SK-MEL-5 (cell line): ENCODE measurements around the gene ZNF280A. TPM values are rescaled to one million over a fixed set of nuclear protein-coding genes. Genes with fewer than 3 reads are reported as not detected.

Source experiments
- DNase-seq: peaks from one replicate; pipeline ENCODE4 v3.0.0-alpha.2; 2016; ENCODE audit warnings: low read depth, low spot score
- in situ Hi-C: cut with HindIII; loops from 2 replicates; pipeline ENCODE4 v1.10.0; 2016; ENCODE audit warnings: low sequenced_read_pairs, high pct_unique_total_duplicates, low pct_unique_long_range_greater_than_20kb
- polyA plus RNA-seq, 2 experiments: library from polyadenylated mRNA; depleted of rRNA; stranded (reverse); fragments of >200 nt; gene quantifications; 2 replicates each; pipeline ENCODE4 v1.2.3, GENCODE V29; 2015
- total RNA-seq: library from RNA; depleted of rRNA; stranded (reverse); fragments of >200 nt; shearing (Covaris generic); gene quantifications from 2 replicates; pipeline ENCODE4 v1.2.3, GENCODE V29; 2014; rRNA removed

ZNF280A gene, protein sequence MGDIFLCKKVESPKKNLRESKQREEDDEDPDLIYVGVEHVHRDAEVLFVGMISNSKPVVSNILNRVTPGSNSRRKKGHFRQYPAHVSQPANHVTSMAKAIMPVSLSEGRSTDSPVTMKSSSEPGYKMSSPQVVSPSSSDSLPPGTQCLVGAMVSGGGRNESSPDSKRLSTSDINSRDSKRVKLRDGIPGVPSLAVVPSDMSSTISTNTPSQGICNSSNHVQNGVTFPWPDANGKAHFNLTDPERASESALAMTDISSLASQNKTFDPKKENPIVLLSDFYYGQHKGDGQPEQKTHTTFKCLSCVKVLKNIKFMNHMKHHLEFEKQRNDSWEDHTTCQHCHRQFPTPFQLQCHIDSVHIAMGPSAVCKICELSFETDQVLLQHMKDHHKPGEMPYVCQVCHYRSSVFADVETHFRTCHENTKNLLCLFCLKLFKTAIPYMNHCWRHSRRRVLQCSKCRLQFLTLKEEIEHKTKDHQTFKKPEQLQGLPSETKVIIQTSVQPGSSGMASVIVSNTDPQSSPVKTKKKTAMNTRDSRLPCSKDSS
- total RNA-seq = 8.6 and 10.6 TPM in 2 replicates
- polyA plus RNA-seq (2015; cell fraction: cytosol; rRNA removed) = 4.8 and 7.8 TPM in 2 replicates
- 6.8 and 7.3 TPM in 2 replicates for polyA plus RNA-seq (2015; cell fraction: nucleus; rRNA removed)

DNA sequence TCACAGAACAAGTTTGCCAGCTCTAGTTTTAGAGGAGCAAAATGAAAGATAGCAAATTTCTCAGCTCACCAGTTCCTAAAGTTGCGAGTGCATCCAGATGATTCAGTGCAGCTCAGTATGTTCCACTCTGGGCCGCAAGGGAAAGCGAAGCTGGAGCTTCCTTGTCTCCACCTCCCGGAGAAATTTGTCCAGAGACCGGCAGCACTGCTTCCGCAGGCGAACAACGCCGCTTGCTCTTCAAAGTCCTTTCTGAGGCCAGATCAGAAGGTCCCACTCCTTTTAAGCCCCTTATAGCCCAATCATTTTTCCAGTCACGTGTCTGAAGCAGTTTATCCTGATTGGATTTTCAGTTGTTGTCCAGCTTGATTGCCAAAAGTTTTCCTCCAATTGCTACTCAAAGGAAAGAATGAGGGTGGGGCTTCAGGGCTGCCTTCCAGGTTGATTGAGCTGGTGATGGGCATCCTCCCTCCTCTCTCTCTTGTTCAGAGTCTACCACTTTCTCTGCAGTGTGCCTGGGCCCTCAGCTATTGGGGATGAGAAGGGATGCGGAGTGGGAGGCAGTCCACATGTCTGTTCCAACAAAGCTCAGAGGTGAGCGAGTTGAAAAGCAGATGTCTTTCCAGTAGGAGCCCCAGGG lies at the start of gene ZNF280A:
Gene ZNF280A, minus strand, starts transcription at position 251 of the 637 bp plus-strand sequence. CDS start 4,640 bp downstream, outside the sequence.
- in situ Hi-C loops = no loop called here
- peak; percentile 92 for DNase-seq

DNA sequence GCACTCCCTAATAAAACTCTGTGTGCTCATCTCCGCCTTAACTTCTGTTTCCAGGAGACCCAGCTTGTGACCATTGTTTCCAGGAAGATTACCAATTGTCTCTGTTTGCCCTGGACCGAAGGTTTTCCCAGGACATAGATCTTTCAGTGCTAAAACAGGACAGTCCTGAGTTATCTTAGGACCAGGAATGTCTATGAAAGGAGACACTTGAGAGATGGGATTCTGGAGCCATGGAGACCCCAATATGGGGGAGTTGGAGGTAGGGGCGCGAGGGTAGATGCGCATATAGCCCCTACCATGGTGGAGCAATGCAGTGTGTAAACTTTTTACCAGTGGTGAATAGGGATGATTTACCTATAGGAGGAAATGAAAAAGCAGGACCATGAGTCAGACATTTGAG lies 49.1 kb upstream of the ZNF280A start:
- in situ Hi-C loops = no loop called here
- no peak for DNase-seq

DNA sequence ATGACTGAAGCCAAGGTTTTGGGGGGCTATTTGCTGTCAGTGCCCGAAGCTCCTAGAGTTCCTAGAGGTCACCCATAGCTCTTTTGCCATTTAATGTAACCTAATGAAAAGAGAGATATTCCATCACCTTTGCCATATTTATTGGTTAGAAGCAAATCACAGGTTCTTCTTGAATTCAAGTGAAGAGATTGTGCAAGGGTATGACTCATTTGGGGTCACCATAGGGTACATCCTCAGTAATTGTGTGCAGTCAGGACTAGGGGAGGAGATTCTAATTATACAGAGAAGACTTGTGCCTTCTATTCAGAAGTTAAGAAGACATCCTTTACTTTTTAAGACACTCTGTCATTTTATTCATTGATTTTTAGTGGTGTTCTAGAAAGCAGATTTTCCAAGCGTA lies 45.9 kb upstream of the ZNF280A start:
- in situ Hi-C loops = no loop called here
- no peak for DNase-seq

DNA sequence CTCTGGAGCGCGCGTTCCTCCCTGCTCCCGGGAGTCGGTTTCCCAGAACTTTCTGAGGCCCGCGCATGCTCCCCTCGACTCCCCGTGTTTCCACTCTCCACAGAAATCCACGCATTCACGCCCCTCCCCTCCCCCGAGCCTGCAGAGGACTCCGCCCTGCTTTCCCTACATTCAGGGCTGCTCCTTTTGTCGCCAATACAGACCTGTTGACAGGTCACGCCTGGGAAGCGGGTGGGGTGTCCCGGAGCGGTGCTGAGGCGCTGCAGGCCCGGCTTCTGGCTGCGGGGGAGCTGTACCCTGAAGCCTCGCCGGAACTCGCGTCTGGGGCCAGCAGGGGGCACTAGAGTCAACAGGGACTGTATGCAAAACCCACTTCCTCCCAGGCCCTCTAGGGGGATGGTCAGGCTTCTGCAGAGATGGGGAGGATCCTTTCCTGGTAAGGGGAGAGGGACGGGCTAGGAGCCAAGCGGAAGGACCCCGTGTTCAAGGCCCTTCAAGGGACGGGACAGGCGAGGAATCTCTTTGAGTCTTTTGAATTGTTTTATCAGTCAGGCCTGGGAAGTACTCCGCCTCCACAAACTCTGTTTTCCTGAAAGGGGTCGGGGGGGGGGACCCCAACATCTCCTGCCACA lies 39.0 kb upstream of the ZNF280A start, which contains the start of gene PRAME:
Gene PRAME, minus strand, starts transcription at position 294 of the 632 bp plus-strand sequence. CDS start 2,433 bp downstream, outside the sequence.
- in situ Hi-C loops = no loop called here
- peak; percentile 97 for DNase-seq

DNA sequence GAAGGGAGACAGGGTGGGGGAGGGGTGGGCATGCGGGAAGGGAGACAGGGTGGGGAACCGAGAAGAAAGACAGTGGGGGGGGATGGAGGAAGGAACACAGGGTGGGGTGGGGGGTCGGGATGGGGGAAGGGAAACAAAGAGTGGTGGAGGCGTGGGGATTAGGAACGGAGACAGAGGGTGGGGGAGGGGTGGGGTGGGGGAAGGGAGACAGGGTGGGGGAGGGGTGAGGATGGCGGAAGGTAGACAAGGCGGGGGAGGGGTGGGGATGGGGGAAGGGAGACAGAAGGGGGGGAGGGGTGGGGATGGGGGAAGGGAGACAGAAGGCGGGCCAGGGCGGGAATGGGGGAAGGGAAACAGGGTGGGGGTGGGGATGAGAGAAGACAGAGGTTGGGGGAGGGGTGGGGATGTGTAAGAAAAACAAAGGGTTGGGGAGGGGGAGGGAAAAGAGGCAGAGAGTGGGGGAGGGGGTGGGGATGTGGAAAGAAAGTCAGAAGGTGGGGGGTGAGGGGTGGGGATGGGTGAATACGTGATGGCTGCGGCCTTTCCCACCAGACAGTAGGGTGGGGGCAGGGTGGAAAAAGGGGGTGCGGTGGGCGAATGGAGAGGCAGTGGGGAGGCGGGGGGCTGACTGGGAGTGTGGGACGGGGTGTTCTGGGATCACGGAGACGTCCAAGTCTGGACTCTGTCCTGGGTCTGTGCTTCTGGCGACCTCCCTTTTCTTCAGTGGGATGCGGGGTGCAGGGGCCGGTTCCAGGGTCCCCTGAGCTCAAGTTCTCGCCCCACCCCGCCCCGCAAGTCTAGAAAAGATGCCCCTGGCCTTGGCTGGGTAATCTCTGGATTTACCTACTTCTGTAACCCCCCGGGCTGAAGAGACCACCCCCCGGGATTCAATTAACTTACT lies 38.3 kb upstream of the ZNF280A start:
- peak; percentile 64 for DNase-seq

DNA sequence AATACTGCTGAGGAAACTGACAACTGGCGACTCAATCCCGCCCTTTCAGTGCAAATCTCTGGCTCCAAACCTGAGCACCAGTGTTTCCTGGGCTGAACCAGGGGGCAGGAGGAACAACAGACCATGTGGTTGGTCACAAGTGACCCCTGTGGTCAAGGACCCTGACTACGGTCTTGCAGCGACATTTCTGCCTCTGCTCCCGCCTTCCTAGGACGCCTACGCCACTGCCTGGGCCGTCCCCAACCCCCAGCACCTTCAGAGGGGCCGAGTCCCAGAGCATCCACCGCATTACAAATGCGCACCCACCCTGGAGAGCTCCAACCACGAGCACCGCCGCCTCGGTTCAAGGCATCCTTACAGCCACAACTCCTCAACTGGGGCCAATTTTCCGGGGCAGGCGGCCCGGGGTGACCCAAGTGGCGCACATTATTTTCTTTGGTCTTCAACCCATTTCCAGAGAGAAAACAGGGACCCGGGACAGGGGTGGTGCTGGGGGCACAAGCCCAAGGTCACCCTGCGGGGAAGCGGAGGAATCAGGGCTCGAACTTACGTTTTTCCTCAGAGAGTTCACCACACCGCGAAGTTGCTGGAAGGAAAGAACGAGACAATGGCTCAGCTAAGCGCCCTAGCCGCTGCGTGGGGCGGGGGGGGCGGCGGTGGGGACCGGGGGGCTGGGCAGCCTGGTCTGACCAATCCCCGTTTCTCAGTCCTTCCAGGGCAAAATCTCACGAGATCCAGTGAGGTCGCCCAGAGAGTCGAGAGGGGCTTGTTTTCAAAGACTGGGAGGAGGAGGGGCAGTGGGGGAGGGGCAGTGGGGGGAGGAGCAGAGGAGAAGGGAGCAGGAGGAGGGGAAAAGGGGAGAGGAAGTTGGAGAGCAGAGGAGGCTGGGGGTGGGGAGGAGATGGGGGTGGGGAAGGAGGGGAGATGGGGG lies 37.2 kb upstream of the ZNF280A start:
- in situ Hi-C loops = no loop called here
- DNase-seq = peak; percentile 95

More for the DNA sequence above, 38.3 kb upstream of the ZNF280A start:
- in situ Hi-C loops = no loop called here

DNA sequence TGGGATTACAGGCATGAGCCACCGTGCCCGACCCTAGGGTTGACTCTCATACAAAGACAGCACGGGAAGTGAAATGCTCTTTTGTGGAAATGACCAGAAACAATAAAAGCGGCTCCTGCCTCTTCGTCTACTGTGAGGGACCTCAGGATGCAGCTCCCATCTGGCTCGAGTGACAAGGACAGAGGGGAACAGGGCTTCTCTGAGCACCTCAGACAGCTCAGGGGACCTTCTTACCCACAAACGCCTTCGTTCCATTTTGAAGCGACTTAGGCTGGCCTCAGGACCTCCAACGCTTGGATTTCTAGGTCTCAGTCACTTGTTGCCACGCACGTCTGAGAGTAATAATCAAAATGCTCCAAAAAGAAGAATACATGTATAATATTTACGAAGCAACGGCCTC lies 36.5 kb upstream of the ZNF280A start:
- in situ Hi-C loops = no loop called here
- no peak for DNase-seq

DNA sequence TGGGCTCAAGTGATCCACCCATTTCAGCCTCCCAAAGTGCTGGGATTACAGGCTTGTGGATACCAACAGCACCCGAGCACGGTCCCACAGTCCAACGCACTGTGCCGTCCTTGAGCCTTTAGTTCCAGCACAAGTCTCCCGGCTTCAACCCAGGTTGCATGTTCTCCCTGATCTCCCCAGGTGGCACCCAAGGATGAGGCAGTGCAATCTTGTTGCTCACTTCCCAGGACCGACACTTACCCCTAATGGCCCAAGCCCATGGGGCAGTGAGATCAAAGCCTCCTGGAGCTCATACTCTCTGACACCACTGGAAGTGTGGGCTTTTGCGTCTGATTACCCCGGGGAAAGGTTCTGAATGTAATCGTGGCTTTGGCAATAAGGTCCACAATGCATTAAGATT lies 35.5 kb upstream of the ZNF280A start:
- in situ Hi-C loops = no loop called here

DNA sequence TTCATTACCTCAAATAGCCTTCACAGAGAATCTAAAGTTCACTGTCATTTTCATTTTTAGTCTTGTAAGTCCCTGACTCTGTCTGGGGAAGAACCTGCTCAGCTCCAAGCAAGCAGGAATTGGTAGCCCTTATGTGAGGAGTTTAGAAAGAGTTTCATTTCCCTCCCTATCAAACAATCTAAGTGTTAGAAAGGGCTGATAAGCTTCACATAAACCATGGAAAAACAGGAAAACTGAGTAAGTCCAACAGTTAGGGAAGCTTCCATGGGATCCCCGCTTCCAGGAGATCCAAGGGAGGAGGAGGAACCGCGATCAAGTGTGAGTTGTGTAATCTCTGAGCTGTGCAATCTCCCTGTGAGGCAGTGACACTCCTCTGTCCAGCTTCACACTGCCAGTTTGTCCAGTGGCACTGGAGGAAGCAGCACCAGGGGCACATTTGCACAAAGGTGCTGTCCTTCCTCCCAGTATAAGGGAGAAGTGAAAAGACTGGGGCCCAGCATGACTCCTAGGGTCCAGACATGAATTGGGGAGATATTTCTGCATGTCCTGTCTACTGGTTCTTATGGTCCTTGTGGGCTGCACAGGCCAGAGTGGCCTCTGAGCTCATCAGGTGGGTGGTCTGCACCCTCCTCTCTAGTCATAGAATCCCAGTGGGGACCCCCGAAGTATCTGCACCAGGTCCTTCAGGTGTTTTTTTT lies 34.7 kb upstream of the ZNF280A start:
- DNase-seq = no peak
- in situ Hi-C loops = no loop called here

More for the DNA sequence above, 35.5 kb upstream of the ZNF280A start:
- DNase-seq = no peak

DNA sequence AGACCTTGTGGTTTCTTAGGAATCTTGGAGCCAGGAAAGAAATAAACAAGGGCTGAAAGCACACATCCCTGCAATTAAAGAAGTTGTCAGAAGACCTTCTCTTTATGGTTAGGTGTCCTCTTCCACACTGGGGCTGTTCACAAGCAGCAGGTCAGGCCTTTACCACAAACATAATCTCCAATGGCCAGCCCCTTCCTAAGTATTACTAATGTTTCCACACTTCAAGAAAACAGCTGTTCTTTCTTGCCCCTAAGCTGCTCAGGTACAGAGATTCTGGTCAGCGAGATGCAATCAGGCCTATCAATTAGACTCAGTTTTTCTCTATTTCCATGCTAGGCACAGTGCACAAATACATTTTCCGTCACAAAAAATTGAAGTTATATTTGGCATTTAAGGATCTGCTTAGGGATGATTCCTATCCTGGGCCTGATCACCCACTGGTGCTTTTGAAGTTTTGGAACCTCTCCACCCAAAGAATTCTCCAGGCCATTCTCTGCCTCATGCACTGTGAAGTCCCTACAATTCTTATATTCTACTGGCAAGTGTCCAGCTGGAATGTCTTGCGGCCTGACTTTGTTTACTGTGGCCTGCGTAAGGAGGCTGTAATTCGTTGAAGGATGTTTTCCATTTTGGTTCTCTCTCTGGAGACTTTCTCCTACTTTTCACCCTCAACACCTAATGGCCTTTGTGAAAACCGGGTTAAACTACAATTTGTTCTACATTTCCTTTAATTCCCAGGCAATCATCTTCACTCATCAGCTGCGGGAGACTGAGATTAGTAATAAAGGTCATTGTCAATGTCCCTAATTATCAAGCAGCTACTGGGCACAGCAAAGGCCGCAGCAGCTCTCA lies 33.9 kb upstream of the ZNF280A start:
- in situ Hi-C loops = no loop called here
- DNase-seq = no peak

DNA sequence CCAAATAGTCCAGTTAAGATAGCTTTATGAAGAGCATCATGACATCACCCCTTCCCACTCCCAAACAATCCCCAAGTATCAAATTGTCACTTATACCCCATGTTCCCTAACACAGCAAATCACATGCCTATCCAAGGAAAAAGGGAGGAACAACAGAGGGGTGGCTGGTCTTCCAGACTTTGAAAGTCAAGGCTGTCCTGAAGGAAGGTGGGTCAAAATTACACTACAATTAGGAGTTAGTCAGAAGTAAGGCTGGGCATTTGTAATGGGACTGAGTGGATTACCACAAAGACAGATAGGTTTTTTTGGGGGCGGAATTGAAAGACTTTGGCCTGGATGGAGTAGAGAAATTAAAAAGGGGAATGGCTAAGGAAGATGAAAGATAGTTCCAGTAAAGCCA lies 33.1 kb upstream of the ZNF280A start:
- in situ Hi-C loops = no loop called here
- DNase-seq = no peak

DNA sequence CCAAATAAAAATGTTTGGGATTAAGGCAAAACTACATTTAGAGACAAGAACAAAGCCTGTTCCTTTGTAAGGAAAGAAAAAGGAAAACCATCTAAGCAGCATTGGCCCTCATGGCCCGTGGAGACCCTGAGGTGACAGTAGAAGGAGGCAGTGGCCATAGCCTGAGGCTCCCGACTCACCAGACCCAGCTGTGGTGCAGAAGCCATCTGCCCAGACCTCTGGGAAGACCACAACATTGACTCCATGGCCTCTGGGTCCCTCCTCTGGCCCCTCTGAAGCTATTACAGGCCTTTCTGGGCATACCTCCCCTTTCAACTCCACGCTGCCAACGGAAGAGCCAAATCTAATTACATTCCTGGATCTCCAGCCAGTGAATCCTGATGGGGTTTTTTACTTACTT lies 32.6 kb upstream of the ZNF280A start:
- DNase-seq = peak; percentile 71
- in situ Hi-C loops = no loop called here

DNA sequence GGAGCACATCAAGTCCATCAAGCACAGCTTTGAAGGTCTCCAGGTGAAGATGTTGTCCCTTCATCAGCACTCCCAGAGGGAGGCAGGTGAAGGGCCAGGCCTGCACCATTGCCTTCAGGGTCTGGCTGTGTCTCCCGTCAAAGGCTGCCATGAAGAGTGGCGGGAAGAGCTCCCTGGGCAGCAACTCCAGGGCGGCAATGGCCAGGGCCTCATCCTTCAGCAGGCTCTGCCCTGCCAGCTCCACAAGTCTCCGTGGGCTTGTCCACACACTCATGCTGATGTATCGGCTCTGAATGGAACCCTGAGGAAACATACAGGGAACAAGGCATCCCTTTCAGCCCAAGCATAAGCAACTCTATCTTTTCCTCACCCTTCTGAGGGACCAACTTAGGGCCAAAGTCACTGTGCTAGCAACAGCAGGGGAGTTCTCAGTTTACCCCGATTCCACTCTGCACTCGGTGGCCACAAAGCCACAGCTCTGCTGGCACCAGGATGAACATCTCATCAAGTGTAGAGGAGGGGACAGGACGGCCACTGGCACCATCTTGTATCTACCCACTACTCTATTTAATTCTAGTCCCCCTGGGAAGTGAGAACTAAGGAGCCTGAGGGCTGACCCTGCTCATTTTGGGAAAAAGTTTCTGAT lies 30.8 kb upstream of the ZNF280A start:
- DNase-seq = no peak
- in situ Hi-C loops = no loop called here

DNA sequence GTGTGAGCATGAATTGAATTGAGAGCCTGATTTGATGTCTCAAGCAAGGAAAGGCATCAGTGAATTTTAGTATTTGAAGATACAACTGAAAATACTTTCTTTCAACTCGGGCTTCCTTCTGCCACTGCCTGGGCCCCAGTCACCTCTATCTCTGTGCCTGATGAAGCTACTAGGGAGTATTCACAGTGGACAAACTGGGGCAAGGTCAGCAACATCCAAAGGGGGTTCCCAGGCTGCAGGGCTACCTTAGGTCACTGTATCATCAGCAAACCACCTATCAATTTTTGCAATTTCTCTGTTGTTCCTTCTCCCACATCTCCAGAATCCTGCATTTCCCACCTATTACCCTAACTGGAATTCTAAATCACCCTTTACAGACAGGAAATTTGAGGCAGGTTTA lies 28.8 kb upstream of the ZNF280A start:
- in situ Hi-C loops = no loop called here
- no peak for DNase-seq
